Stimulated activated CD8-positive, alpha-beta memory T cell treated with anti-CD3 and anti-CD28 coated beads, Interleukin-15, amount 100 ng/mL, for 4 hours (primary cell): Measurements from ENCODE around the gene TLR6.

Experiments used
- DNase-seq, 2 donors: peaks; one replicate each; pipeline ENCODE4 v3.0.0-alpha.2; 2020; ENCODE audit warnings: low read depth in 2 of 2

TLR6 gene

DNA sequence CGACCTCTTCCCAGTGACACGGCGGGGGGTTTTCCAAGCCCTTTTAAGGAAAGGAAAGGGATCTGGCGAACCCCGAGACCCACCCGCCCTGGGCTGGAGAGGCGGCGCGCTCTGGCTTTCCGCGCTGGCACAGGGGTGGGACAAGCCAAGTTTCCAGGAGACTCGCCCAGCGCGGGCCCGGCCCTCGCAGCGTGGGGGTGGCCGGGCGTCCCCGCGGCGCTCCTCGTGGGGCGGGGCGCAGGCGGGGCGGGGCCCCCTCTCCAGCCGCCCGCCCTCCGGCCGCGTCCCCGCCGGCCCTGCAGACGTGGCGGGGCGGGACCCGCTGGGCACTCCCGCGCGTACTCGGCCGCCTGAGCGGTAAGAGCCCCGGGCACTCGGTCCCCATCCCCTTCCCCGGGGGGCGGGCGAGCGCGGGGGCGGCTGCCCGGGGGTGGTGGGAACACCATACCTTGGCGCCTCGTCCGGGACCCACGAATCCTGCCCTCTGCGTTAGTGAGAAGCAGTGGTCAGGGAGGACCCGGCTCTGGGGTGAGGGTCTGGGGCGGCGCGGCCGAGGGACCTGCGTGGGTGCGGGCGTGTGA, 11.0 kb upstream of the TLR6 start, which contains the start of gene FAM114A1:
TSS of gene FAM114A1 (plus strand) at position 329 of the 581 bp plus-strand sequence. CDS start 10,273 bp downstream, outside the sequence.
- no peak for DNase-seq

- DNase-seq = no peak
Measured at GRCh38 chr4:38866973-38867477, 10.4 kb upstream of the TLR6 start.

DNA sequence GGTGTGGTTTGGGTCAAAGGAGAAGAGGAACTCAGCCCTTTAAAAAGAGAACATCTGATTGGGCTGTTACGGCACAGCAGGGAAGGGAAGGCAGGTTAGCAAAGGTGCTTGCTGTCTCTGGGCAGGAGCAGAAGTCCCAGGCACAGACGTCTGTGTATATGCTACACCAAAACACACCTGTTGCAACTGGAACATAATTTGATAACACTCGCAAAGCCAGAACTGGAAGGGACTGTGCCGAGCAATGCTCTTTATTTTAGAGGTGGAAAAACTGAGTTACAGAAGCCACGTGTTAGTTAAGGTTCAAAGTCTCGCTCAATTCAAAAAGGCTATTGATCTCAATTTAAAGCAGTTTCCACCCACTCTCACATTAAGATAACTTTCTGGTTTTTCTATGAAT, 8.8 kb upstream of the TLR6 start:
- no peak for DNase-seq

DNA sequence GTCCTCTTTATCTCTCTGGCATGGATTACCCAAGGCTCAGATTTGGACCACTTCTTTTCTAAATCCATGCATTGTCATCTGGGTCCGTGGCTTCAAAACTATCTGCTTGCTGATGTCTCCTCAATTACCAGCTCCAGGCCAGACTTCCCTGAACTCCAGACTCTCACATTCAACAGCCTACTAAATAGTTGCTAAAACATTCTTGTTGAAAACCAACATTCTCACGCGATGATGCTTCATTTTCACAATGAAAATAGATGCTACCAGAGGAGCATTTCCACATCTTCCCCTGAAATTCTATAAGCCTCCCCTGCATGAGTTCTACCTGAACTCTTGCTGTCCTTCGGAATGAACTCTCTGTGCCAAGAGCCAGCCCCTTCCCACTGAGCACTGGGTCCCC, 5.2 kb upstream of the TLR6 start:
- DNase-seq = no peak

GRCh38 chr4:38860788-38861424, 4.3 kb upstream of the TLR6 start:
- DNase-seq = peak in 1 of 2 donors; percentile 24

DNA sequence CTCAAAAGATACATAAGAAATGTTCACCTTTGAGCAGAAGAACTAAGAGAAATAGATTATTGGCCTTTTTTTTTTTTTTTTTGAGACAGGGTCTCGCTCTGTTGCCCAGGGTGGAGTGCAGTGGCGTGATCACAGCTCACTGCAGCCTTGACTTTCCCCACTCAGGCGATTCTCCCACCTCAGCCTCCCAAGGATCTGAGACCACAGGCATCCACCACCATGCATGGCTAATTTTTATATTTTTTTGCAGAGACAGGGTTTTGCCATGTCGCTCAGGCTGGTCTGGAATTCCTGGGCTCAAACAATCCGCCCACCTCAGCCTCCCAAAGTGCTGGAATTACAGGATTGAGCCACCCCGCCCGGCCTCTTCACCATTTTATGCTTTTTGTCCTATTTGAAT, 2.9 kb upstream of the TLR6 start:
- no peak for DNase-seq

- no peak for DNase-seq
Measured at GRCh38 chr4:38858097-38858420, 1.4 kb upstream of the TLR6 start.

GRCh38 chr4:38857354-38858096, 908 bp upstream of the TLR6 start:
- DNase-seq = no peak

GRCh38 chr4:38856046-38856445, 571 bp downstream of the TLR6 start:
- DNase-seq = no peak

GRCh38 chr4:38855466-38855865, 1.2 kb downstream of the TLR6 start:
- DNase-seq = no peak

DNA sequence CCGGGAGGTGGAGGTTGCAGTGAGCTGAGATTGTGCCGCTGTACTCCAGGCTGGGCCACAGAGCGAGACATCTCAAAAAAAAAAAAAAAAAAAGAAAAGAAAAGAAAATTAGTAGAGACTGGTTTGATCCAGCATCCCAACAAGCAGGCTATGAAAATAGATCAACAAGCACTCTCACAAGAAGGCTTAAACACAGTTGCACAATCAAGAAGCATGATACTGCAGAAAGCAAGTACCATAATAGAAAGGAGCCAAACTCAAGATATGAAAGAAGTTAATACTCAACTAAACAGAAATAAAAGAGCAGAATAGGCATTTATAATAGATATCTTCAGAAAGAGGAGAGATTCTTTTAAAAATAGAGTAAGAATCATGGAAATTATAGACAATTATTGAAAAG, 10.6 kb downstream of the TLR6 start:
- no peak for DNase-seq

DNA sequence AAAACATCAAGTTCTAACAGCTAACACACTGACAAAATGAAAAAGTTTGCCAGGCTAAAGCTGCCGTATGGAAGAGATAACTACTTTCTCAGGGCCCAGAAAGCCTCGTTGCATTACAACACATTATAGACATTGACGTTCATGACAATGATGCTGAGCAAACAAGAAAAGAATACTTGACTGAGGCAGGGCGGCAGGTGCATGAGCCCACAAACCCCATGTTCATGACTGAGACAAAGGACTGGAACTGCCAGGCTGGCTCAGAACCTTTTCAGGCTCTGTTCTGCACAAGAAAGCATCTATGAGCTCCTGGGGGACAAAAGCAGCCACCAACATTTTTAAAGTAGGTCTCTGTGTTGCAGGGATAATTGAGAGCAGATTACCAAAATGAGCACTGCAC, 13.6 kb downstream of the TLR6 start:
- DNase-seq = no peak

- DNase-seq = no peak
Measured at GRCh38 chr4:38837849-38838248, 18.8 kb downstream of the TLR6 start.

GRCh38 chr4:38837334-38837733, 19.3 kb downstream of the TLR6 start:
- no peak for DNase-seq

- no peak for DNase-seq
Measured at GRCh38 chr4:38834570-38834969, 22.0 kb downstream of the TLR6 start.

GRCh38 chr4:38832624-38833528, 23.7 kb downstream of the TLR6 start:
- no peak for DNase-seq

- DNase-seq = no peak
Measured at GRCh38 chr4:38832206-38832605, 24.4 kb downstream of the TLR6 start.

DNA sequence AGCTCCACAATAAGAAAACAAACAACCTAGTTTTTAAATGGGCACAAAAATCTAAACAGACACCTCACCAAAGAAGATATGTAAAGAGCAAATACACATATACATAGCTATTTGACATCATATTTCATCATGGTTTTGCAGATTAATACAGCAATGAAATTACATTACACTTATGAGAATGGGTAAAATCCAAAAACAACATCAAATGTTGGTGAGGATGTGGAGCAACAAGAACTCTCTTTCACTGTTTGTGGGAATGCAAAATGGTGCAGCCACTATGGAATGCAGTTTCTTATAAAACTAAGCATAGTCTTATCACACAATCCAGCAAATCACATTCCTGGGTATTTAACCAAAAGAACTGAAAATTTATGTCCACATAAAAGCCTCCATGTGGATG, 25.0 kb downstream of the TLR6 start:
- no peak for DNase-seq

DNA sequence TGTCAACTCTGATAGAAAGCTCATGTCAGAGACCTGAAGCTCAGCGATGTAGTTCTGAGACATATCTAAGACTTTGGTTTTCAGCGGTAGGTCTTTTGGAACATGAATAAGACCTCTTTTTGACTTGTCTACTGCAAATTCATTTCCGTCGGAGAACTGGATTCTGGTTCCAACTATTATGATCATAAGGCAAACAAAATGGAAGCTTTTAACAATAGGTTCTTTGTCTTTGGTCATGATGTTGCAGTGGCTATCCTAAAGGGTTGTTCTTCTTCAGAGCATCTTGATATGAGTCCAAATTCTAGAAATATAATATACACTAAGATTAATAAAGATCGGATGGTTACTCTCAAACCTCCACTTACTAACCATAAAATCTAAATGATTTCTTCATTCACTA, 27.4 kb downstream of the TLR6 start:
- DNase-seq = no peak

DNA sequence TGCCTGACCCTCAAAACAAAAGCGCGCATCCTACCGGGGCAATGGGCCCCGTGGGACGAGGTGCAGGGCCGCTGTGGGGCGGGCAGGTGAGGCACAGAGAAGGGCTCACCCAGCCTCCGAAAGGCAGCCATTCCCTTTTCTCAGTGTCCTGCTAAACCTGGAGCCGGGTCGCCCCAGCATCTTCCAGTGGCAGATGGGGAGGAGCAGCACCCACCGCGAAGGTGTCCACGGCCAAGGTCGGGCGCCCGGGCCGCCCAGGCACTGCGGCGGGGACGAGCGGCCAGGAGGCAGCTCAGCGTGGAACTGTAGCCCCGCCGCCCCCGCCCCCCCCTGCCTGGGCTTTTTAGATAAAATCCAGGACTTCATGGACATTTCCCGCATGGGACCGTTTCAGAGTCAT, 32.9 kb downstream of the TLR6 start:
- no peak for DNase-seq

DNA sequence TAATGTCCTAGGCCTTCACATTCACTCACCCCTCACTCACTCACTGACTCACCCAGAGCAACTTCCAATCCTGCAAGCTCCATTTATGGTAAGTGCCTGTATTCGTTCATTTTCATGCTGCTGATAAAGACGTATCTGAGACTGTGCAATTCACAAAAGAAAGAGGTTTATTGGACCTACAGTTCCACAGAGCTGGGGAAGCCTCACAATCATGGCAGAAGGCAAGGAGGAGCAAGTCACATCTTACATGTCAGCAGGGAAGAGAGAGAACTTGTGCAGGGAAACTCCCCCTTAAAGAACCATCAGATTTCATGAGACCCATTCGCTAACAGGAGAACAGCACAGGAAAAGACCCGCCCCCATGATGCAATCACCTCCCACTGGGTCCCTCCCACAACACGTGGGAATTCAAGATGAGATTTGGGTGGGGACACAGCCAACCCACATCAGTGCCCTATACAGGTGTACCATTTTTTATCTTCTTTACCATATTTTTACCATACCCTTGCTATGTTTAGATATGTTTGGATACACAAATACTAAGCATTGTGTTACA, 33.8 kb downstream of the TLR6 start:
- no peak for DNase-seq

DNA sequence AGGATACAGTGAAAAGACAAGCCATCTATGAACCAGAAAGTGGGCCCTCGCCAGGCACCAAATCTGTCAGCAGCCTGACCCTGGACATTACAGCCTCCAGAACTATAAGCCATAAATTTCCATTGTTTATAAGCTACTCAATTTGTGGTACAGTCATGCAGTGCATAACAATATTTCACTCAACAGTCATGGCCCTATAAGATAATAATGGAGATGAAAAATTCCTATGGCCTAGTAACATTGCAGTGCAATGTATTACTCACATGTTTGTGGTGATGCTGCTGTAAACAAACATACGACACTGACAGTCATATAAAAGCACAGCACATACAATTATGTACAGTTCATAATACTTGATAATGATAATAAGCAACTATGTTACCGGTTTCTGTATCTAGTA, 34.9 kb downstream of the TLR6 start:
- no peak for DNase-seq
